ENCODE data around the gene TSC22D1.

The TSC22D1 gene

DNA sequence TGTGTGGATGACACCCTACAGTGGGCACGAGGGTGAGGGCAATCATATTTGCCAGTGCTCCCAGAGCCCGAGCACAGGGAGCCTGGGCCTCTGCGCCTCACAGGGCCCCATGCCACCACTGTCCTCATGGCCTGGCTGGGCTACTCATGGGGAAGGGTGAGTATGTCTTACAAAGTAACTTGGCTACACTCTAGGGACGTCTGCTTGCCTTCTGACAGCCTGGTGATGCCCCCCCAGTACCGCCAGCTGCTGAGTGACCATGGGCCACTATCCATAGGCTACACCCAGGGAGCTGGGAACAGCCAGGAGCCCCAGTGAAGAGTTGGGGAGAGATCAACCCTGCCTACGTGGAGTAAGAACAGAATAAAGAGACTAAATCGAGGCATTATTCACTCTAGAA is 123.7 kb downstream of the TSC22D1 start:
- DNase-seq (ENCODE audit: low read depth in 2 of 2), result no peak

GRCh38 chr13:44451651-44452050 is 124.5 kb downstream of the TSC22D1 start:
- DNase-seq (ENCODE audit: low read depth in 2 of 2), result no peak

- DNase-seq (ENCODE audit: low read depth in 2 of 2), result no peak
Measured at GRCh38 chr13:44451126-44451525, 125.0 kb downstream of the TSC22D1 start.

- no peak for DNase-seq (ENCODE audit: low read depth in 2 of 2)
Measured at GRCh38 chr13:44449999-44450821, 125.9 kb downstream of the TSC22D1 start.

- DNase-seq (ENCODE audit: low read depth in 2 of 2), result no peak
Measured at GRCh38 chr13:44448875-44449274, 127.3 kb downstream of the TSC22D1 start.

DNA sequence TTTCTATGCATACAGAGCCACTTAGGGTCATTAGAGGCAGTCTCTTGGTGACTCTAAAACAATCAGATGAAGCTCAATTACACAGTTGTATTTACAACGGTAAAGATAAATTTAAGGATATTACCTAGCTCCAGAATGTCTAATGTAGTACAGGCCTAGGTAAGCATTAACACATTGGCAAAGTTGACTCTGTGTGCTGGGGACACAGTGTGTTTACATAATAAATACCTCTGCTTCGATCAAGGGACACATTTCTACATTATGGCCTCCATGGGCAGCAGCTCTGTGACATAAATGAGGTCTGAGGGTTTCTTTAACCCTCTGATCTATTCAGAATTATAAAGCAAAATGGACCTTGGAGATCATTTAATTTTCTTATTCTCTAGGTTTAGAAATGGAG is 127.8 kb downstream of the TSC22D1 start:
- no peak for DNase-seq (ENCODE audit: low read depth in 2 of 2)

- no peak for DNase-seq (ENCODE audit: low read depth in 2 of 2)
Measured at GRCh38 chr13:44447783-44448321, 128.3 kb downstream of the TSC22D1 start.

DNA sequence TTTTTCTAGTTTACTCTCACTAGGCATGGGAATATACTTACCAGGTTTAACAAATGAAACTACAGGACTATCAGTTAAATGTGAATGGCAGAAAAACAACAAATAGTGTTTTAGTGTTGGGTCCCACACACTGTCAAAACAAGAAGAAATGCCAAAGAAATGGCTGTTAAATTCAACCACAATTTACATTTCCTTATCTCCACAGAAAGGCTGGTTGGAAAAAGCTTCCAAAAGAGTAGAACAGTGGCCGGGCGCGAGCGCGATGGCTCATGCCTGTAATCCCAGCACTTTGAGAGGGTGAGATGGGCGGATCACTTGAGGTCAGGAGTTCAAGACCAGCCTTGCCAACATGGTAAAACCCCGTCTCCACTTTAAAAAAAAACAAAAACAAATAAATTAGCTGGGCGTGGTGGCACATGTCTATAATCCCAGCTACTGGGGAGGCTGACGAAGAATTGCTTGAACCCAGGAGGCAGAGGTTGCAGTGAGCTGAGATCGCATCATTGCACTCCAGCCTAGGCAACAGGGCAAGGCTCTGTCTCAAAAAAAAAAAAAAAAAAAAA is 136.0 kb downstream of the TSC22D1 start:
- DNase-seq (ENCODE audit: low read depth in 2 of 2), result no peak

- no peak for DNase-seq (ENCODE audit: low read depth in 2 of 2)
Measured at GRCh38 chr13:44439452-44440024, 136.6 kb downstream of the TSC22D1 start.

DNA sequence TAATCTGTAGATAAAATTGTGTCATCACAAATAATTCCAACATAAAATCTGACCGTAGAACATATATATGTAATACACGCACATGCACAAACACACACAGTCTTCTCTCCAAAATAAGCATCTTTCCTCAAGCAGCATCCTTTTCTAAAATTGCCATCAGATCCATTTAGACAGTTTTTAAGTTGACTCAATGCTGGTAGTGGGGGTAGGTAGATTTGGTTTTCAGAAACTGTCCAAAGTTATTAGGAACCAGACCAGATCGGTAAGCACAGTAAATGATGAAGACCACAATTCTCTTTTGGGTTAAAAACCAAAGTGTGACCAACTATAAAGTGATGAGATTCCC is 137.9 kb downstream of the TSC22D1 start:
- DNase-seq (ENCODE audit: low read depth in 2 of 2), result no peak

DNA sequence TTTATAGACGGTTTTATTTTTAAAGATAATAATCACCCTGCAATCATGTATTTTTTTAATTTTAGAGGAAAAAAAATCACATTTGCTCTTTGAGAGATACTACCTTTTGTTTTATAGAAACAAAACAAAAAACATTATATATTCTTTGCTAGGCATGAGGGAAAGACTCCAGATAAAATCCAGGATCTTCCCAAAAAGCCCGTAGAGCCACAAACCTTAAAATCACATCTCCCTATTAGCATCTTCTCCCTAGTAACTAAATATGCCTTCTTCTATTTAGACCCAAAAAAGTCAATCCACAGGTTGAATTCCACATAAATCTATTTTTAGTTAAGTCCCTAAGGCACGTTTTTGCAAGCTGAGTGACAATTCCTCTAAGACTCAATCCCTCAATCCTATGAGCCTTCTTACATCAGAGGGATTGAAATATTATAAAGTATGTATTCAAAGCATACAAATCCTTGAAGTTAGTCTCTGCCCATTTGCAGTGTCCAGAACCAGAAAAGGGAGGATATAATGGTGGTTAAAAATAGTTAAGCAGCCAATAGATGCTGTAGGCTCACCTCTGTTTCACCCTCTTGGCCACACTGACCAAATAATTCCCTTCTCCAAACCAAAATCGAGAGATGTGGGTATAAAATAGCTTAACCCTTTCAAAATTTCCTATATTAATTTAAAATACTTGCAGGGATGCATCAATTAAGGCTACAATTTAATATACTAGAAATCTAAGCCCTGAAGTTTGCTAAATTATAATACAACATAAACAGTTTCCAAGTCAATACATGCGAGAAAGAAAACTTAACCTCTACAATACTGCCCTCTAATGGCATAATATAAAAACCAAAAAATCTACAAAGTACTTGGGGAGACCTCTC is 138.5 kb downstream of the TSC22D1 start:
- no peak for DNase-seq (ENCODE audit: low read depth in 2 of 2)

GRCh38 chr13:44436589-44437337 is 139.4 kb downstream of the TSC22D1 start:
- peak; percentile 18 to 38 for DNase-seq (ENCODE audit: low read depth in 2 of 2)

DNA sequence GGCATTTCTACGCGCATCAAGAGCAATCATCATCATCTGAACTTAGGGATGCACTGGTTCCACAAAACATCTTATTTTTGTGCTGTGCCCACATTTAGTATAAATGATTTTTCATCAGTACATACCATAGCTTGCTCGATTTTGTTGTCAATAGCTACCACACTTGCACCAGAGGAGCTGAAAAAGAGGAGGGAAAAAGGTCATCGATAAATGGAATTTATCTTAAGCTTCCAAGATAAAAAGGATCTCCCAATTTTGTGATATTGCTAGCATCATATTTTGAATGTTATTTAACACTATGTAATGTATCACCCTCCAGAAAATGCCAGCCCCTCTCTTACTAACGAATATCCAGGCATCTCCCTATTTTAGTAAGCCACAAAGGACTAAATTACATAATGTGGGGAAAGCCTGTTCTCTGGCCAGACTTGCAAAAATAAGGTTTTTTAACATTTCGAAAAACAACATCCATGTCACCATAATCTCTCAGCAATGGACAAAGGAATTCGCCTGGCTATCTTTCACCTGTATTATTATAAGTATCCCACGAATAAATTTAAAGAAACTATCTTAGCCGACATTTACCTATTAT is 140.1 kb downstream of the TSC22D1 start:
- no peak for DNase-seq (ENCODE audit: low read depth in 2 of 2)

GRCh38 chr13:44435142-44435918 is 140.8 kb downstream of the TSC22D1 start:
- DNase-seq (ENCODE audit: low read depth in 2 of 2), result peak; percentile 83 to 88

DNA sequence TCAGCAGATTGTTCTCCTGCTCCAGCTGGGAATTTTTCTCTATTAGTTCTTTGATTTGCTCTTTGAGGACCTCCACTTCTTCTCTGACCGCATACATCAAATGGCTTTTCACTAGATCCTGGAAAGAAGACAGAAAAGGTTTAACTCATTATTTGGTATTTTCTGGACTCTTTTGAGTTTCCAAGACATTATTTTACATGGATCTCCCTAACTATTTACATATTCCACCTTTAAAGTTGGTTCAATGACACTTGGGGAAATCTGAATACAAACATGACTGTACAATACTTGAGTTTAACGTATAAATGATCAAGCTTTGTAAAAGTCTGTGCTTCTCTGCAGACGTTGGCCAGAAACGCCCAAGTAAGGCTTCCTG is 141.4 kb downstream of the TSC22D1 start:
- no peak for DNase-seq (ENCODE audit: low read depth in 2 of 2)

GRCh38 chr13:44433863-44434765 is 142.0 kb downstream of the TSC22D1 start:
- no peak for DNase-seq (ENCODE audit: low read depth in 2 of 2)

GRCh38 chr13:44432650-44433049 is 143.5 kb downstream of the TSC22D1 start:
- DNase-seq (ENCODE audit: low read depth in 2 of 2), result no peak

GRCh38 chr13:44431150-44431549 is 145.0 kb downstream of the TSC22D1 start:
- DNase-seq (ENCODE audit: low read depth in 2 of 2), result no peak

- DNase-seq (ENCODE audit: low read depth in 2 of 2), result no peak
Measured at GRCh38 chr13:44429311-44429710, 146.8 kb downstream of the TSC22D1 start.
